Amniotic epithelial cell (primary cell): Measurements from ENCODE around the gene RBM10.
A peak's percentile ranks its signal among the peaks of the same experiment; 100 is the strongest.
"Not testable (repeated sequence)": the region's sequence is repeated elsewhere in the genome, so short reads cannot be mapped to it uniquely, and the experiment has no call there.

Source experiments
- DNase-seq: peaks from one replicate; pipeline ENCODE4 v3.0.0-alpha.2; 2010; ENCODE audit warnings: low read depth

Gene RBM10, protein sequence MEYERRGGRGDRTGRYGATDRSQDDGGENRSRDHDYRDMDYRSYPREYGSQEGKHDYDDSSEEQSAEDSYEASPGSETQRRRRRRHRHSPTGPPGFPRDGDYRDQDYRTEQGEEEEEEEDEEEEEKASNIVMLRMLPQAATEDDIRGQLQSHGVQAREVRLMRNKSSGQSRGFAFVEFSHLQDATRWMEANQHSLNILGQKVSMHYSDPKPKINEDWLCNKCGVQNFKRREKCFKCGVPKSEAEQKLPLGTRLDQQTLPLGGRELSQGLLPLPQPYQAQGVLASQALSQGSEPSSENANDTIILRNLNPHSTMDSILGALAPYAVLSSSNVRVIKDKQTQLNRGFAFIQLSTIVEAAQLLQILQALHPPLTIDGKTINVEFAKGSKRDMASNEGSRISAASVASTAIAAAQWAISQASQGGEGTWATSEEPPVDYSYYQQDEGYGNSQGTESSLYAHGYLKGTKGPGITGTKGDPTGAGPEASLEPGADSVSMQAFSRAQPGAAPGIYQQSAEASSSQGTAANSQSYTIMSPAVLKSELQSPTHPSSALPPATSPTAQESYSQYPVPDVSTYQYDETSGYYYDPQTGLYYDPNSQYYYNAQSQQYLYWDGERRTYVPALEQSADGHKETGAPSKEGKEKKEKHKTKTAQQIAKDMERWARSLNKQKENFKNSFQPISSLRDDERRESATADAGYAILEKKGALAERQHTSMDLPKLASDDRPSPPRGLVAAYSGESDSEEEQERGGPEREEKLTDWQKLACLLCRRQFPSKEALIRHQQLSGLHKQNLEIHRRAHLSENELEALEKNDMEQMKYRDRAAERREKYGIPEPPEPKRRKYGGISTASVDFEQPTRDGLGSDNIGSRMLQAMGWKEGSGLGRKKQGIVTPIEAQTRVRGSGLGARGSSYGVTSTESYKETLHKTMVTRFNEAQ

DNA sequence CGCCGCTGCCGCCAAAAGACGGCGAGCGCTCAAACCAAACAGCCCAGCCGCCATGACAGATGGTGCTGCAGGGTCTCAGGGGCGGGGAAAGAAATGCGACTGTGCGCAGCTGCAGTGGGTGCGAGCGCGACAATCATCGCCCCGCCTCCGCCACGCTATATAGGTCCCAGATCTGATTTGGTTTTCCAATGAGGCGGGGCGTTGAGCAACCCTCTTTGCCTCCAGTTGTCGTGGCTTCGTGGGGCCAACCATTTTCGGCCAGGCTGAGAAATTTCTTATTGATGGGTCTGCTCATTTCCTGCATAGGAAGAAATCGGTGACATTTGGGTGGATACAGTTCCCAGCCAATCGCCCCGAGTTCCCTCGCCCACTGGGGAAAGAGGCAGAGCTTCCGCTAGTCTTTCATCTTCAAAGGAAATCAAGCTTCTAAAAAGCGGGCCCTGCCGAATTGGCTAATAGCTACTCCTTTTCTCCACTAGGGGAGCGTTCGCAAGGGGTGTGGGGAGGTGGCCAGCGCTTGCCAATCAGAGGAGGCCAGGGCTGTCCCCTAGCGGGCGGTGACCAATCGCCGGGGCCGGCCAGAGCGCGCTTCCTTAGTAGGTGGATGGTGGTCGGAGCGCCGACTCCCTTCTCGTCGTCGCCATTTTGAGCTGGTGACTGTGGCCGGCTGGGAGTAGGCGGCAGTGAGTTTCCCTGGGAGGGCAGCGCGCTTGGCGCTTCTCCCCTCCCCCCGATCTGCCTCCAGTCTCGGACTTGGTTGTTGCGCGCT is at the start of gene RBM10, which contains the start of gene NDUFB11:
TSS of gene RBM10 (plus strand) at position 596 of the 769 bp plus-strand sequence. CDS start 2,261 bp downstream, outside the sequence.
TSS of gene NDUFB11 (minus strand) at position 77 of the 769 bp plus-strand sequence. CDS start at position 54, 23 bp downstream.
- DNase-seq = peak; percentile 93

DNA sequence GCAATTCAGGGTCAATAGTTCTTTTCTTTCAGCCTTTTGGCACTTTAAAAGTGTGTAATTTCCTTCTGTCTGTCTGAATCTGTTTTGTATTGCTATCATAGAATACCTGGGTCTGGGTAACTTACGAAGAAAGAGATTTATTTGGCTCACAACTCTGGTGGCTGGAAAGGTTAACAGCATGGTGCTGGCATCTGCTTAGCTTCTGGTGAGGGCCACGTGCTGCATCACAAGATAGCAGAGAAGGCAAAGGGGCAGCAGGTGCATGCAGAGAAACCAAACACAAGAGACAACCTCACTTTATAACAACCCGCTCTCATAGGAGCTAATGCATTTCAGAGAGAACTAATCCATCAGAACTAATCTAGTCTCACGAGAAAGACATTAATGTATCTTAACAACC is 48.0 kb upstream of the RBM10 start:
- DNase-seq = no peak

DNA sequence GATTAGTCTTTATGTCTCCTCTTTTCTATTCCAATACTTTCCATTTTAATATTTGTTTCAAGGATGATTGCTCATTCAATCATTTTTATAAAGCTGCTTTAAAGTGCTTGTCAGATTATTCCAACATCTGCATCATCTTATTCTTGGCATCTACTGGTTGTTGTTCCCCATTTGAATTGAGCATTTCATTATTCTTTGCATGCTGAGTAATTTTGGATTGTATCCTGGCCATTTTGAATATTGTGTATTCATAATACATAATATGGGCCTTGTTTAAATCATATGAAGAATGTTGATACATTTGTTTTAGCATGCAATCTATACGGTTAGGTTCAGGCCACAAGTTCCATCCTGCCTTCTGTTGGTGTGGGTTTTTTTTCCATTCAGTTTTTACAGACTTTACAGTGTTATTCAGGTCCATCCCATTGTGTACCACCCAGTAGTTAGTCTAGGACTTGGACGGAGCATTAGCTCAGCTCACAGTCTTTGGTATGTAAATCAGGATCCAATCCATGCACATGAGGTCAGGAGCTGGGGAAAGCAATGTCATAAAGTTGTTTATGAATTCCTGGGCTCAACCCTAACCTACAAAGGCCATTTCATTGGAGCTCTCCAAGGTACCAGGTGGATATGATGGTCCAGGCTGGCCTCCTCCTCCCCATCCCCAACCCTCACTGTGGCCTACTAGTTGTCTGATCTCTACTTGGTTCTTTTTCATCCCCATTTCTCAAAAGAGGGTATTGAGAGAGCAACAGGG is 46.5 kb upstream of the RBM10 start:
- DNase-seq = peak; percentile 7

DNA sequence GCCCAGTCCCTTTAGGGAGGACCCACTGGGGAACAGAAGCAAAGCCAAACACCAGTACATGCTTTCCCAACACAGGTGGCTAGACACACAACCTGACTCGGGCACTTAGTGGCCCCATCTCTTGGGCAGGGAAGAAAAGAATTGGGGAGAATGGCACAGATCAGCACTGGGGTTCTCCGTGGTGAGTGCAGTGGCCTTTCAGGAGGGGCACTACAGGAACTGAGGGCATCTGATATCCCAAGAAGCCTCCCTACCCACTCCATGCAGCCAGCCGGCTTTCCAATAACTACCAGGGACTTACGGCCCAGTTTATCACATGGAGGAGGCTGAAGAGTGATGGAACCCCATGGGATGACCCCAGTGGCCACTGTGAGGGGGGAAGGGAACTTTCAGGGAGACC is 43.8 kb upstream of the RBM10 start:
- DNase-seq = no peak

DNA sequence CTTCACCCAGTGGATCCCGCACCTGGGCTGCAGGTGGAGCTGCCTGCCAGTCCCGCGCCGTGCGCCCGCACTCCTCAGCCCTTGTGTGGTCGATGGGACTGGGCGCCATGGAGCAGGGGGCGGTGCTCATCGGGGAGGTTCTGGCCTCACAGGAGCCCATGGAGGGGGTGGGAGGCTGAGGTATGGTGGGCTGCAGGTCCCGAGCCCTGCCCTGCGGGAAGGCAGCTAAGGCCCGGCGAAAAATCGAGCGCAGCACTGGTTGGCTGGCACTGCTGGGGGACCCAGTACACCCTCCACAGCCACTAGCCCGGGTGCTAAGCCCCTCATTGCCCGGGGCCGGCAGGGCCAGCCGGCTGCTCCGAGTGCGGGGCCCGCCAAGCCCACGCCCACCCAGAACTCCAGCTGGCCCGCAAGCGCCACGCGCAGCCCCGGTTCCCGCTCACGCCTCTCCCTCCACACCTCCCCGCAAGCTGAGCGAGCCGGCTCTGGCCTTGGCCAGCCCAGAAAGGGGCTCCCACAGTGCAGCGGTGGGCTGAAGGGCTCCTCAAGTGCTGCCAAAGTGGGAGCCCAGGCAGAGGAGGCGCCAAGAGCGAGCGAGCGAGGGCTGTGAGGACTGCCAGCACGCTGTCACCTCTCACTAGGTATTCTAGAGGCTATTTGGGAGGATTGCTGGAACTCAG is 33.9 kb upstream of the RBM10 start:
- not testable (repeated sequence) for DNase-seq

DNA sequence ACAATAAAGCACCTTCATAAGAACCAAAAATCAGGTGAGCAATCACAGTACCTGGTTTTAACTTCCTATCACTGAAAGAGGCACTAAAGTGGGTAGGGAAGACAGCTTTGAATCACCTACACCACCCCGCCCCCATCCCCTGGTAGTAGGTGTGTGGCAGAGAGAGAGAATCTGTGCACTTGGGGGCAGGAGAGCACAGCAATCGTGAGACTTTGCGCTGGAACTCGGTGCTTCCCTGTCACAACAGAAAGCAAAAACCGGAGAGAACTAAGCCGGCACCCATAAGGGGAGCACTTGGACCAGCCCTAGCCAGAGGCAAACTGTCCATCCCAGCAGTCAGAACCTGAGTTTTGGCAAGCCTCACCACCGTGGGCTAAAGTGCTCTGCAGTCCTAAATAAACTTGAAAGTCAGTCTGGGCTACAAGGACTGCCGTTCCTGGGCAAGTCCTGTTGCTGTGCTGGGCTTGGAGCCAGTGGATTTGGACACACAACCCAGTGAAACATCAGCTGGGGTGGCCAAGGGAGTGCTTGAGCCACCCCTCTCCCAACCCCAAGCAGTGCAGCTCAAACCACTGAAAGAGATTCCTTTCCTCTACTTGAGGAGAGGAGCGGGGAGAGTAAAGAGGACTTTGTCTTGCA is 32.6 kb upstream of the RBM10 start:
- no peak for DNase-seq

DNA sequence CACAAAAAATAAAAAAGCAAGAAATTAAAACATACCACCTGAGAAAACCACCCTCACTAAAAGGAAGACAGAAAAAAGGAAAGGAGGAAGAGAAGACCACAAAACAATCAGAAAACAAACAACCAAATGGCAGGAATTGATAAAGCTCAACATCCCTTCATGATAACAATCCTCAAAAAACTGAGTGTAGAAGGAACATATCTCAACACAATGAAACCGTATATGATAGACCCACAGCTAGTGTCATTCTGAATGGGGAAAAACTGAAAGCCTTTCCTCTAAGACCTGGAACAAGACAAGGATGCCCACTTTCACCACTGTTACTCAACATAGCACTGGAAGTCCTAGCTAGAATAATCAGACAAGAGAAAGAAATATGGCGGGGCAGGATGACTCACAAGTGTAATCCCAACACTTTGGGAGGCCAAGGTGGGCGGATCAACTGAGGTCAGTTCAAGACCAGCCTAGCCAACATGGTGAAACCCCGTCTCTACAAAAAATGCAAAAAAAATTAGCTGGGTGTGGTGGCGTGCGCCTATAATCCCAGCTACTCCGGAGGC is 28.4 kb upstream of the RBM10 start:
- not testable (repeated sequence) for DNase-seq

DNA sequence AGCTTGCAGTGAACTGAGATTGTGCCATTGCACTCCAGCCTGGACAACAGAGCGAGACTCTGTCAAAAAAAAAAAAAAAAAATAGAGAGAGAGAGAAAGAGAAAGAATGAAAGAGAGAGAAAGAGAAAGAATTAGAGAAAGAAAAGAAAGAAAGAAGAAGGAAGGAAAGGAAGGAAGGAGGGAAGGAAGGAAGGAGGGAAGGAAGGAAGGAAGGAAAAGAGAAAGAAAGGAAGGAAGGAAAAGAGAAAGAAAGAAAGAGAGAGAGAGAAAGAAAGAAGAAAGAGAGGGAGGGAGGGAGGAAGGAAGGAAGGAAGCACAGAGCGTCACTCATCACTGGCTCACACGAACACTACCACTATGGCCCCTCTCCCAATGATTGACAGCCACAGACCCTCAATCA is 20.6 kb upstream of the RBM10 start:
- not testable (repeated sequence) for DNase-seq

DNA sequence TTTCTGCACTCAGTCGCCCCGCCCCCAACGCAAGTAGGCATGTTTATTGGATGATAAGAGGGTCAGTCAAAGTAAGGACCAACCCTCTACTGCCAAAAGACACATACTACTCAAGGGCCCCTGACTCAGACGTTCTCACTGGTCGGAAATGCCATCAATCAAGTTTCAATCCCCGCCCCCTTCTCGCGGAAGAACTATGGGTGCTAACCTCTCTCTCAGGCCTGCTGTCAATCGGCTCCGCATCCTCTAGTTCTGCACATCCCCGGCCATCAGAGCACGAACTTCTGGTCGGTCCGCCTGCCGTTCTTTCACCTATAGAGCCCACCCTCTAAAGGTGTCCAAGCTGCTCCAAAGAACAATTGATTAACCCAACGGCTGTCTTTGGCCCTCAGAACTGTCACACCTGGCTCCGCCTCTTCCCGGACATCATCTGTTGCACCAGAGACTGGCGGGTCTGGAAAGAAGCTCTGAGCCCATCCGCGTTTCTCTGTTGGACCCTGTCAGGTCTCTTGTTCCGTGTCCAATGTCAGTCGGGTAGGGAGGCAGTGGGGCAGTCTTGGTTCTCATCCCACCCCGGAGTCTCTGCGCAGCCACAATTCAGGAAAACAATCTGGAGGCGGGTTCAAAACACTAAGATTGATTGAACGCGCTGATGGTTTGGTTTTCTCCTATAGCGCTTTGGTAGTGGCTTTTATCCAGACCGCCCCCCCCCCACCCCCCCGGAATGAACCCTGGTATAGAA is 15.7 kb upstream of the RBM10 start:
- peak; percentile 96 for DNase-seq

DNA sequence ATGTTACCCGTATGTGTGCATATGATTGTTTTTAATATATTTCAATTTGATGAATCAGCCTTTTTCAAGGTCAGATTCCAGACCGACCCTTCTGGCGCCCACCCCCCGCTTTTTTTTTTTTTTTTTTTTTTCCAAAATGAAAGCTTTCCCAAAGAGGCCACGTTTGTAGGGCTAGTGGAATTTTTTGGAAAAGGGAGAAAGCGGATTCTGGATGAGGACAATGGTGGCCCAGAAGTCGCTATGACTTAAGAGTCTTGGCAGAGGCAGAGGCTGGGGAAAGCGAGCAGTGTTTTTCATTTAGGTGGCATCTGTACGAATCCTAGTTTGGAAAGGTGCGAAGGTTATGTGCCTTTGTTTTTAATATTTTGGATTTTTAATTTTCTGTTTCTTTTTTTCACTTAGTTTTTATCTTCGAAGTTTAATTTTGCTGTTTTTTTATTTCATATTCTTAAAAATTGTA is 15.1 kb upstream of the RBM10 start:
- DNase-seq = no peak

DNA sequence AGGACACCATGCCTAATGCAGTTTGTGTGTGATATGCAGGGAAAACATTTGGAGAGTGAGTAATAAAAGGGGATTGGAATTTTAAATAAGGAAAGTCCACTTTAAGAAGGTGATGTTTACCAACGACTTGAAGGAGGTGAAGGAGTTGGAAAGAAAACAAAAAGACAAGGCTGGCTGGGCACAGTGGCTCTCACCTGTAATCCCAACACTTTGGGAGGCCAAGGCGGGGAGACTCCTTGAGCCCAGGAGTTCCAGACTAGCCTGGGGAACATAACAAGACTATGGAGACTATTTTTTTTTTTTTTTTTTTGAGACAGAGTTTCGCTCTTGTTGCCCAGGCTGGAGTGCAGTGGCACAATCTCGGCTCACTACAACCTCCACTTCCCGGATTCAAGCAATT is 11.5 kb upstream of the RBM10 start:
- no peak for DNase-seq

DNA sequence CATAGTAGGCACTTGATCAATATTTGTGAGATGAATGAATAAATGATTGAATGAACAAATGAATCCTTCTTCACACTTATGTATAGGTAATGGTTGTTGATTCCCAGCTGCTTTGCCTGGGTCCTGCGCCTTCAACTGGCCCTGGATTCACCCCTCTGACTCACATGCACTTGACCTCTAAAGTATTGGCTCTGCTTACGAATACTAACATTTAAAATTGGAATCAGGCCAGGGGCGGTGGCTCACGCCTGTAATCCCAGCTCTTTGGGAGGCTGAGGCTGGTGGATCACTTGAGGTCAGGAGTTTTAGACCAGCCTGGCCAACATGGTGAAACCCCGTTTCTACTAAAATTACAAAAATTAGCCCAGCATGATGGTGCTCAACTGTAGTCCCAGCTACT is 9.4 kb upstream of the RBM10 start:
- DNase-seq = peak; percentile 58

DNA sequence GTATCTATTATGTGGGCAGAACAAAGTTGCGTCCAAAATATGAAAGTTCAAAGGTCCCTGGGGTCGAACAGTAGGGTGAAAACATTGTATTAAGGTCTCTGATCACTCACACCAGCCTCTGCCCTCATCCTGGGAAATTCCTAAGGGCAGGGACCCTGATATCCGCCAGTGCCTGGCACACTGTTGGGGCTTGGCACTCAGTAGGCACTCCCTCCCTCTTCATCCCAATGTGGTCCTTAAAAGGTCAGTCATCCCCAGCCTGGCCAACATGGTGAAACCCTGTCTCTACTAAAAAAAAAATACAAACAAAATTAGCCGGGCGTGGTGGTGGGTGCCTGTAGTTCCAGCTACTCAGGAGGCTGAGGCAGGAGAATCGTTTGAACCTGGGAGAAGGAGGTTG is 6.8 kb upstream of the RBM10 start:
- no peak for DNase-seq

DNA sequence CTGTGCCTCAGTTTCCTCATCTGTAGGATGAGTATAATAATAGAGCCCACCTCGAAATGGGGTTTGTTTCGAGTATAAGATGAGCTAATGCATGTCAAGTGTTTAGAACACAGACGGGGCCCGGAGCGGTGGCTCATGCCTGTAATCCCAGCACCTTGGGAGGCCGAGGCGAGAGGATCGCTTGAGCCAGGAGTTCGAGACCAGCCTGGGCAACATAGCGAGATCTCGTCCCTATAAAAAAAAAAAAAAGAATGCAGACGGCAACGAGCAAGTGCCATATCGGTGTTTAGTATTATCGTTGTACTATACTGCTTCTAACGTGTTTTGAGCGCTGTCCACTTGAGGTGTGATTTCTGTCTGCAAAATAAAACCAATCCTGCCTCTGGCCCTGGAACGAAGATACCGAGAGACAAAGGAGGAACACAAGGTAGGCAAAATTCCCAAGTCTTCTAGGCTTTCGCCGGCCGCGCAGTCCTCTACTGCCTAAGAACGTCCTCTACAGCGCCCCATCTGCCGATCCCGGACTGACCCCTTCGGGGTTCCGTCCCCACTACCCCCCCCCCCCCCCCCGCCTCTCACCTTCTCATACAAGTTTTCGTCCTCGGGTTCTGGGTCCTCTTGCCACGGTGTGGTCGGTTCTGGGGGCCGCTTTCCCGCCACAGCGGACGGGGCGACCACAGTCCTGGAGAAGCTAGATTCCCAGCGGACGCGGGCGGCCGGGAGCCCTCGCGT is 961 bp upstream of the RBM10 start:
- DNase-seq = peak; percentile 28

DNA sequence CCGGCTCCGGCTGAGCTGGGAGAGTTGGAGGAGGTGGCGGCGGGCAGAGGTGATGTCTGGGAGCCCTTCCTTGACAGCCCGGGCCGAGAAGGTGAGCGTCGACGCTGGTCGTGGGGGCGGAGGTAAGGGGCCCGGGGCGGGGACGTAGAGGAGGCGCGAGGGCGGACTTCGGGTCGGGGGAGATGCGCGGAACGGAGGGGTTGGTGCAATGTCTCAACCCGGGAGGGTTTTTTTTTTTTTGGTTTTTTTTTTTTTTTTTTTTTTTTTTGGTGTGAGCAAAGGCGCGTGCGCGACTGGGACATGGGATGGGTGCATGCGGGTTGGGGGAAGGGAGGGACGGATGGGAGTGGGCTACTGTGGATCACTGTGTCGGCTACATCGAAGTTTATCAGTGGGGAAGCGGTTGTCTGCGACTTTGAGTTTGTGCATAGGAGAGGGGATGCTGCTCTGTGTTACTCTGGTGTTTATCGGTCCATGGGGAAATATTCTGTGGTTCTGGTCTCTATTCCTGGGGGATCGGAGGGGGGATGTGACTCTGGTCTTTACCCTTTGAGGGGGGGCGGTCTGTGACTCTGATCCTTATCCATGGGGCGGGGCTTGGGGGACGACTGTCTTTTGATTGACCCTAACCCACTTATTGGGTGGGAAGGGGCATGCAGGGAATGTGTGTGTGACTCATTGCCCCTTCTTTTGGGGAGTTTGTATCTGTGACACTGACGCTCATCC is 537 bp downstream of the RBM10 start:
- DNase-seq = no peak

DNA sequence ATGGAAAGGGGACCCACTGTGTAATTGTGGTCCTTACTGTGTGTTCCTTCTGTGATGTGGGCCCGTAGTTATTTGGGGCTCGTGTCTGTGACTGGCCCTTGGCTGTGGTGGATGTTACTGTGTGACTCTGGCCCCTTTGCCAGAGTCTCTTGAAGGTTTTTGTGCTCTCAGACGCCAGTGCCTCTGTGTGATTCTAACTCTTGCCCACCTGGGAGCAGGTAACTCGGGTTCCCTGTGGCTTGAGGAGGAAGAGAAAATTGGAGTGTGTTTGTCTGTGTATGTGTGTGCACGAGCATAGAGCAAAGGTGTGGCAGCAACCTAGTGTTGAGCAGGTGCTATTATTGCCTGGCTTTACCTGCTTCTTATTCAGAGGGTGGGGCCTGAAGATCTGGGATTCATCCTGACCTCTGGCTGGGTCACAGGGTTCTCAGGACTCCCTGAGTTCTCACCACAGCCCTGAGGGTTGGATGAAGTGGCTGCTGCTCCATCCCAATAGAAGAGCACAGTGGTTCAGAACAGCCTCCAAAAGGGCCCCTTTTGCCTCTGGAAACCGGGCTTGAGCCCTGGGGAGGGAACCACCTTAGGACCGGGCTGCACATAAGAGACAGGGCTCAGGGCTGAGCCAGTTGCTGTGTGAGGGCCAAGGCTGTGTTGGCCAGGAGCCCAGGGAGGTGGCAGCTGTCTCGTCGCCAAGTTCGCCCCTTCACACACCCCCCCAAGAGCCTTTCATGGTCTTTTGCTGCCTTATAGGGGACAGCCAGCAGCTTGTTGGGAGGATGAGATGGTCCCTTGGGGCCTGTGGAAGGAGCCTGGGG is 1.3 kb downstream of the RBM10 start:
- DNase-seq = no peak
